ENCODE data around the gene GDPGP1. TPM values are rescaled to one million over a fixed set of nuclear protein-coding genes. Genes with fewer than 3 reads are reported as not detected.

The GDPGP1 gene
- total RNA-seq, 1 experiment from 2014 or later = 15.4 TPM

DNA sequence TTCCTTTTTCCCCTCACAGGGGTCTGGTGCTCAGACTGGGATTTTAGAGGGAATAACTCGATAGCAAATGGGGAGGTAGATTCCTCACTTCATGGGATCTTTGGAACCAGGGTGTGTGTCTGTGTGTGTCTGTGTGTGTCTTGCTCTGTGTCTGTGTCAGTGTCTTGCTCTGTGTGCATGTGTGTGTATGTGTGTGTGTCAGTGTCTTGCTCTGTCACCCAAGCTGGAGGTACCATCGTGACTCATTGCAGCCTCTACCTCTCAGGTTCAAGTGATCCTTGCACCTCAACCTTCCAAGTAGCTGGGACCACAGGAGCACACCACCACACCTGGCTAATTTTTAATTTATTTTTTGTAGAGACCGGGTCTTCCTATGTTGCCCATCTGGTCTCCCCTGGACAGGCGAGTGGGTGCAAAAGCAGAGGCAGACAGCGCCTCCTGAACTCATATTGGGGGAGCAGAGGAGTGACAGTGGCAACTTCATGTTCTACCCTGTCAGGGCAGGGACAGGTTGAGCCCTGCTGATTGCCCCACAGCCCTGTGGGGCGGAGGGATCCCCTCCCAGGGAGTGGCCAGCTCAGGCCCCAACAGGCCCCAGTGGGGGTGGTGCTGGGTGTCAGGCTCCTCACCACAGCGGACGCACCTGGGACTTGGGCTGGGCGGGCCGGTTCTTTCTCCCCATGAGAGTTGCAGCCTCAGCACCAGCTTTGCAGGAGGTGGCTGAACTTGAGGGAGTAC lies 43.2 kb upstream of the GDPGP1 start:
- Histone ChIP-seq H3K9me2 (ENCODE audit: insufficient read depth) (no peaks in the 10 kb centered on the region), H3K27ac (ENCODE audit: low read depth, low read length) (peak overlapping the region; percentile 56; the same call in 1 of the 2 replicates), H3K4me3 (replicated peaks in 1 of 2; ENCODE audit: low read depth in 1 of 2, low read length in 2 of 2) (no peak overlapping the region), H3K36me3 (ENCODE audit: control insufficient read depth in 1 of 2, insufficient read depth in 2 of 2, low read length in 2 of 2) (no peaks in the 10 kb centered on the region), H2AFZ (ENCODE audit: low read depth, low read length, poor library complexity, severe bottlenecking) (no peak overlapping the region), H3K9me3 (ENCODE audit: control insufficient read depth in 1 of 2, insufficient read depth in 1 of 2, low read depth in 1 of 2, low read length in 2 of 2) (no peaks in the 10 kb centered on the region), H3K27me3 (ENCODE audit: insufficient read depth, low read length) (no peaks in the 10 kb centered on the region), H4K20me1 (ENCODE audit: insufficient read depth) (no peaks in the 10 kb centered on the region), H3K79me2 (ENCODE audit: insufficient read depth, low read length) (peaks cover 8% of the 10 kb centered on the region; the same call in 1 of the 2 replicates), H3K4me2 (ENCODE audit: low read length) (peak overlapping the region; percentile 59; the same call in 1 of the 2 replicates), H3K4me1 (ENCODE audit: control insufficient read depth in 1 of 2, insufficient read depth in 2 of 2, low read length in 2 of 2) (peaks cover 26 to 64% of the 10 kb centered on the region in 2 experiments), H3K9ac (ENCODE audit: low read length) (no peak overlapping the region)
- BruUV-seq (replicated peaks) = no TSS peak
- DNase-seq (ENCODE audit: low read depth, low spot score) (no peak), ATAC-seq (no peak)
- POLR2A ChIA-PET = no interaction called here
- intact Hi-C loops (cut with micrococcal nuclease) = no loop called here
- TF ChIP-seq CEBPB (IDR thresholded peaks at IDR 0.05; ENCODE audit: low read depth) (no peak), ZFX (IDR thresholded peaks at IDR 0.05) (no peak), CBX3 (IDR thresholded peaks at IDR 0.05; ENCODE audit: low read depth) (no peak), SIN3A (IDR thresholded peaks at IDR 0.05; ENCODE audit: low read depth) (no peak), POLR2AphosphoS5 (IDR thresholded peaks at IDR 0.05; ENCODE audit: low read depth, low read length) (no peak), TCF7L2 (IDR thresholded peaks at IDR 0.05; ENCODE audit: borderline replicate concordance, extremely low read depth, insufficient read depth, insufficient read length) (no peak), ZNF274 (IDR thresholded peaks at IDR 0.05; ENCODE audit: low read depth, low read length) (no peak), EZH2 (IDR thresholded peaks at IDR 0.05) (no peak), SRF (IDR thresholded peaks at IDR 0.05; ENCODE audit: low read depth) (no peak)
- TF ChIP-seq, protein P1, sequence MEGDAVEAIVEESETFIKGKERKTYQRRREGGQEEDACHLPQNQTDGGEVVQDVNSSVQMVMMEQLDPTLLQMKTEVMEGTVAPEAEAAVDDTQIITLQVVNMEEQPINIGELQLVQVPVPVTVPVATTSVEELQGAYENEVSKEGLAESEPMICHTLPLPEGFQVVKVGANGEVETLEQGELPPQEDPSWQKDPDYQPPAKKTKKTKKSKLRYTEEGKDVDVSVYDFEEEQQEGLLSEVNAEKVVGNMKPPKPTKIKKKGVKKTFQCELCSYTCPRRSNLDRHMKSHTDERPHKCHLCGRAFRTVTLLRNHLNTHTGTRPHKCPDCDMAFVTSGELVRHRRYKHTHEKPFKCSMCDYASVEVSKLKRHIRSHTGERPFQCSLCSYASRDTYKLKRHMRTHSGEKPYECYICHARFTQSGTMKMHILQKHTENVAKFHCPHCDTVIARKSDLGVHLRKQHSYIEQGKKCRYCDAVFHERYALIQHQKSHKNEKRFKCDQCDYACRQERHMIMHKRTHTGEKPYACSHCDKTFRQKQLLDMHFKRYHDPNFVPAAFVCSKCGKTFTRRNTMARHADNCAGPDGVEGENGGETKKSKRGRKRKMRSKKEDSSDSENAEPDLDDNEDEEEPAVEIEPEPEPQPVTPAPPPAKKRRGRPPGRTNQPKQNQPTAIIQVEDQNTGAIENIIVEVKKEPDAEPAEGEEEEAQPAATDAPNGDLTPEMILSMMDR (IDR thresholded peaks at IDR 0.05 in 2 of 3, conservative IDR thresholded peaks at IDR 0.05 in 1 of 3; ENCODE audit: borderline replicate concordance in 1 of 3, insufficient read depth in 1 of 3, low read depth in 2 of 3, low read length in 2 of 3) = no peak
- TF ChIP-seq, protein P2, sequence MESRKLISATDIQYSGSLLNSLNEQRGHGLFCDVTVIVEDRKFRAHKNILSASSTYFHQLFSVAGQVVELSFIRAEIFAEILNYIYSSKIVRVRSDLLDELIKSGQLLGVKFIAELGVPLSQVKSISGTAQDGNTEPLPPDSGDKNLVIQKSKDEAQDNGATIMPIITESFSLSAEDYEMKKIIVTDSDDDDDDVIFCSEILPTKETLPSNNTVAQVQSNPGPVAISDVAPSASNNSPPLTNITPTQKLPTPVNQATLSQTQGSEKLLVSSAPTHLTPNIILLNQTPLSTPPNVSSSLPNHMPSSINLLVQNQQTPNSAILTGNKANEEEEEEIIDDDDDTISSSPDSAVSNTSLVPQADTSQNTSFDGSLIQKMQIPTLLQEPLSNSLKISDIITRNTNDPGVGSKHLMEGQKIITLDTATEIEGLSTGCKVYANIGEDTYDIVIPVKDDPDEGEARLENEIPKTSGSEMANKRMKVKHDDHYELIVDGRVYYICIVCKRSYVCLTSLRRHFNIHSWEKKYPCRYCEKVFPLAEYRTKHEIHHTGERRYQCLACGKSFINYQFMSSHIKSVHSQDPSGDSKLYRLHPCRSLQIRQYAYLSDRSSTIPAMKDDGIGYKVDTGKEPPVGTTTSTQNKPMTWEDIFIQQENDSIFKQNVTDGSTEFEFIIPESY (IDR thresholded peaks at IDR 0.05; ENCODE audit: extremely low read depth, insufficient replicate concordance, low read length) = no peak
- TF ChIP-seq, protein P3, sequence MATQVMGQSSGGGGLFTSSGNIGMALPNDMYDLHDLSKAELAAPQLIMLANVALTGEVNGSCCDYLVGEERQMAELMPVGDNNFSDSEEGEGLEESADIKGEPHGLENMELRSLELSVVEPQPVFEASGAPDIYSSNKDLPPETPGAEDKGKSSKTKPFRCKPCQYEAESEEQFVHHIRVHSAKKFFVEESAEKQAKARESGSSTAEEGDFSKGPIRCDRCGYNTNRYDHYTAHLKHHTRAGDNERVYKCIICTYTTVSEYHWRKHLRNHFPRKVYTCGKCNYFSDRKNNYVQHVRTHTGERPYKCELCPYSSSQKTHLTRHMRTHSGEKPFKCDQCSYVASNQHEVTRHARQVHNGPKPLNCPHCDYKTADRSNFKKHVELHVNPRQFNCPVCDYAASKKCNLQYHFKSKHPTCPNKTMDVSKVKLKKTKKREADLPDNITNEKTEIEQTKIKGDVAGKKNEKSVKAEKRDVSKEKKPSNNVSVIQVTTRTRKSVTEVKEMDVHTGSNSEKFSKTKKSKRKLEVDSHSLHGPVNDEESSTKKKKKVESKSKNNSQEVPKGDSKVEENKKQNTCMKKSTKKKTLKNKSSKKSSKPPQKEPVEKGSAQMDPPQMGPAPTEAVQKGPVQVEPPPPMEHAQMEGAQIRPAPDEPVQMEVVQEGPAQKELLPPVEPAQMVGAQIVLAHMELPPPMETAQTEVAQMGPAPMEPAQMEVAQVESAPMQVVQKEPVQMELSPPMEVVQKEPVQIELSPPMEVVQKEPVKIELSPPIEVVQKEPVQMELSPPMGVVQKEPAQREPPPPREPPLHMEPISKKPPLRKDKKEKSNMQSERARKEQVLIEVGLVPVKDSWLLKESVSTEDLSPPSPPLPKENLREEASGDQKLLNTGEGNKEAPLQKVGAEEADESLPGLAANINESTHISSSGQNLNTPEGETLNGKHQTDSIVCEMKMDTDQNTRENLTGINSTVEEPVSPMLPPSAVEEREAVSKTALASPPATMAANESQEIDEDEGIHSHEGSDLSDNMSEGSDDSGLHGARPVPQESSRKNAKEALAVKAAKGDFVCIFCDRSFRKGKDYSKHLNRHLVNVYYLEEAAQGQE (IDR thresholded peaks at IDR 0.05; ENCODE audit: low read depth) = no peak
- CTCF ChIA-PET = no interaction called here
- RAD21 ChIA-PET (ENCODE audit: low non-redundant PET in 1 of 2, low total read pairs in 2 of 2, uncharacterized antibody in 2 of 2, unreplicated experiment in 2 of 2) = no interaction called here

Data from HCT116 (cell line).